Measurements from ENCODE around the gene GOLPH3.
A peak's percentile ranks its signal among the peaks of the same experiment; 100 is the strongest.

GOLPH3 gene

DNA sequence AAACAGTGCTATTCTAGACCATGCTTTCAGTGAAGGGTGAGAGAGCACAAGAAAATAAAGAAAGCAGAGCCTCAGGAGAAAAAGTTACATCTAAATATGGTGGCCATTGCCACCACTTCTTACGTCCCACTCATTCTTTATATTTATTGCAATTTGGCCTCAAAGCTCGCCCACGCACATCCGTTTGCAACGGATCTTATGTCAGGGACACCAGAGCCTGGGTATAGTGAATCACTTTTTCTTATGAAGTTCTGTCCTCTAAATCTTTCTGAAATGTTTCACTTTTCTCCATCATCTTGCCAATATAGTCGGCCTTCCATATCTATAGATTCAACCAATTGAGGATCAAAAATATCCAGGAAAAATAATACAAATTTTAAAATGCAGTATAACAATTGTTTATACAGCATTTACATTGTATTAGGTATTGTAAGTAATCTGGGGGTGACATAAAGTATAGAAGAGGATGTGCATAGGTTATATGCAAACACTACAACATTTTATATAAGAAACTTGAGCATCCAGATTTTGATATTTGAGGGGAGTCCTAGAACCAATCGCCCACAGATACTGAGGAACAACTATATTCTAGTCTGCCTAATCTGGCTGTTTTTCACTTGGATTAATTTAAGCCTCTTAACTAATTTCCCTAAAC is 35.2 kb downstream of the GOLPH3 start:
- no peaks in the 10 kb centered on the region for H3K27me3 ChIP-seq (ENCODE audit: insufficient read depth, low read depth, severe bottlenecking)
- TF ChIP-seq, protein P1, sequence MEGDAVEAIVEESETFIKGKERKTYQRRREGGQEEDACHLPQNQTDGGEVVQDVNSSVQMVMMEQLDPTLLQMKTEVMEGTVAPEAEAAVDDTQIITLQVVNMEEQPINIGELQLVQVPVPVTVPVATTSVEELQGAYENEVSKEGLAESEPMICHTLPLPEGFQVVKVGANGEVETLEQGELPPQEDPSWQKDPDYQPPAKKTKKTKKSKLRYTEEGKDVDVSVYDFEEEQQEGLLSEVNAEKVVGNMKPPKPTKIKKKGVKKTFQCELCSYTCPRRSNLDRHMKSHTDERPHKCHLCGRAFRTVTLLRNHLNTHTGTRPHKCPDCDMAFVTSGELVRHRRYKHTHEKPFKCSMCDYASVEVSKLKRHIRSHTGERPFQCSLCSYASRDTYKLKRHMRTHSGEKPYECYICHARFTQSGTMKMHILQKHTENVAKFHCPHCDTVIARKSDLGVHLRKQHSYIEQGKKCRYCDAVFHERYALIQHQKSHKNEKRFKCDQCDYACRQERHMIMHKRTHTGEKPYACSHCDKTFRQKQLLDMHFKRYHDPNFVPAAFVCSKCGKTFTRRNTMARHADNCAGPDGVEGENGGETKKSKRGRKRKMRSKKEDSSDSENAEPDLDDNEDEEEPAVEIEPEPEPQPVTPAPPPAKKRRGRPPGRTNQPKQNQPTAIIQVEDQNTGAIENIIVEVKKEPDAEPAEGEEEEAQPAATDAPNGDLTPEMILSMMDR (IDR thresholded peaks at IDR 0.05; ENCODE audit: low read depth, low read length): no peak
- DNase-seq: no peak
- H3K4me3 ChIP-seq (ENCODE audit: low read depth, low read length): peak overlapping the region; percentile 10
- H3K27ac ChIP-seq: peak overlapping the region; percentile 6
- no peaks in the 10 kb centered on the region for H3K9me3 ChIP-seq (ENCODE audit: severe bottlenecking)
- H3K36me3 ChIP-seq: peaks cover 48% of the 10 kb centered on the region

DNA sequence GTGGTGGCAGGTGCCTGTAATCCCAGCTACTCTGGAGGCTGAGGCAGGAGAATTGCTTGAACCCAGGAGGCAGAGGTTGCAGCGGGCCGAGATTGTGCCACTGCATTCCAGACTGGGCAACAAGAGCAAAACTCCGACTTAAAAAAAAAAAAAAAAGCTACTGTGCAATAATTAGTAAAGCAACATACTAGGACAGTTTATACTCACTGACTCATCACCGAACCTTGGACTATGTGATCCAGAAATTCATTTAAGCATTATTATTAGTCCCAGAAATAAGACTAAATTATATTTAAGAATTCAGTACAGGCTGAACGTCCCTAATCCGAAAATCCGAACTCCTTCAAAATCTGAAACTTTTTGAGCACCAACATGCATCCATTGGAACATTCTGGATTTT is 37.8 kb downstream of the GOLPH3 start:
- H3K36me3 ChIP-seq: peaks cover 68% of the 10 kb centered on the region
- TF ChIP-seq, protein P1 (IDR thresholded peaks at IDR 0.05; ENCODE audit: low read depth, low read length): no peak
- no peaks in the 10 kb centered on the region for H3K9me3 ChIP-seq (ENCODE audit: severe bottlenecking)
- H3K4me3 ChIP-seq (ENCODE audit: low read depth, low read length): no peak overlapping the region
- DNase-seq: no peak
- no peaks in the 10 kb centered on the region for H3K27me3 ChIP-seq (ENCODE audit: insufficient read depth, low read depth, severe bottlenecking)
- no peak overlapping the region for H3K27ac ChIP-seq

DNA sequence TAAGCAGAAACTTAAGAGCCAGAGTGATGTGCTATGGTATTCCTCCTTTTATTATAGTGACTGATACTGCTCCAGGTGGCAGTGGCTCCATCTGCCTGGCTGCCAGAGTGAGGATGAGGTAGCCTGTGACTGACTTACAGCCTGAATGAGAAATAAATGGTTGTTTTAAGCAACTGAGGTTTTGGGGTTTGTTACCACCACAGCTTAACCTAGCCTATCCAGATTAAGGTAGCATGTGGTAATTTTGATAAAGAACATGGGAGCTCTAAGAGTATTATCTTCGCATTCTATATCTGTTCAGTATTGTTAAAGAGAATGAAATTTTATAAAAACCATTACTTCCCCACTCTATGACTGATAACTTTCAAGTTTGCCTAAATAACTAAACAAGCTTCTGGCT is 39.0 kb downstream of the GOLPH3 start:
- H3K36me3 ChIP-seq: peaks cover 72% of the 10 kb centered on the region
- no peak for DNase-seq
- no peak overlapping the region for H3K4me3 ChIP-seq (ENCODE audit: low read depth, low read length)
- TF ChIP-seq, protein P1 (IDR thresholded peaks at IDR 0.05; ENCODE audit: low read depth, low read length): no peak
- H3K27me3 ChIP-seq (ENCODE audit: insufficient read depth, low read depth, severe bottlenecking): no peaks in the 10 kb centered on the region
- no peak overlapping the region for H3K27ac ChIP-seq
- no peaks in the 10 kb centered on the region for H3K9me3 ChIP-seq (ENCODE audit: severe bottlenecking)

GRCh38 chr5:32132757-32133156 is 41.4 kb downstream of the GOLPH3 start:
- Histone ChIP-seq H3K4me3 (ENCODE audit: low read depth, low read length) (no peak overlapping the region), H3K27me3 (ENCODE audit: insufficient read depth, low read depth, severe bottlenecking) (no peaks in the 10 kb centered on the region), H3K36me3 (peaks cover 75% of the 10 kb centered on the region), H3K9me3 (ENCODE audit: severe bottlenecking) (no peaks in the 10 kb centered on the region), H3K27ac (no peak overlapping the region)
- DNase-seq: no peak
- TF ChIP-seq, protein P1 (IDR thresholded peaks at IDR 0.05; ENCODE audit: low read depth, low read length): no peak

DNA sequence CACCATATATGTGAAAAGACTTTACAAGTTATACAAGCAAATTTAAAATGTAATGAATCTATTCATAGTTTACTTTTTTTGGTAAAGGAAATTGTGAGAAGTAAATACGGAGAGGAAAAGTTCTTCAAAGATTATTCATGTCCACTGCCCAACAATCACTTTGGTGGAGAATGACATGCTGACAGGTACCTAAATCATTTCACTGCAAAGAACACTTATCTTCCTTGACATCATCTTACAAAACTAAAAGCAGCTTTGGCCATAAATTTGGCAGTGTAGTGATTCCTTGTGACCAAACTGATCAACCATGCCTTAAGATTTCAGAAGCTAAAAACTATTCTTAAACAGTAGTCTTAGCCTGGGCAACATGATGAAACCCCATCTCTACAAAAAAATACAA is 42.5 kb downstream of the GOLPH3 start:
- DNase-seq: no peak
- H3K9me3 ChIP-seq (ENCODE audit: severe bottlenecking): no peaks in the 10 kb centered on the region
- TF ChIP-seq, protein P1 (IDR thresholded peaks at IDR 0.05; ENCODE audit: low read depth, low read length): no peak
- H3K4me3 ChIP-seq (ENCODE audit: low read depth, low read length): no peak overlapping the region
- no peaks in the 10 kb centered on the region for H3K27me3 ChIP-seq (ENCODE audit: insufficient read depth, low read depth, severe bottlenecking)
- peaks cover 77% of the 10 kb centered on the region for H3K36me3 ChIP-seq
- H3K27ac ChIP-seq: no peak overlapping the region

GRCh38 chr5:32130865-32131264 is 43.3 kb downstream of the GOLPH3 start:
- no peak for DNase-seq
- no peaks in the 10 kb centered on the region for H3K9me3 ChIP-seq (ENCODE audit: severe bottlenecking)
- H3K4me3 ChIP-seq (ENCODE audit: low read depth, low read length): no peak overlapping the region
- H3K27me3 ChIP-seq (ENCODE audit: insufficient read depth, low read depth, severe bottlenecking): no peaks in the 10 kb centered on the region
- H3K27ac ChIP-seq: no peak overlapping the region
- TF ChIP-seq, protein P1 (IDR thresholded peaks at IDR 0.05; ENCODE audit: low read depth, low read length): no peak
- peaks cover 82% of the 10 kb centered on the region for H3K36me3 ChIP-seq
